ENCODE measurements around the gene ANXA7. TPM values are rescaled to one million over a fixed set of nuclear protein-coding genes. Genes with fewer than 3 reads are reported as not detected.
A peak's percentile ranks its signal among the peaks of the same experiment; 100 is the strongest.

Gene ANXA7
- total and polyA plus RNA-seq, 10 of the 15 experiments (the other 5 are each of a cell fraction or from before 2014, with no cell fraction given), result 70.6 to 184 (median 113) TPM

GRCh38 chr10:73366381-73367298 lies 47.2 kb downstream of the ANXA7 start:
- H3K36me3 ChIP-seq (ENCODE audit: control insufficient read depth in 2 of 2, insufficient read depth in 2 of 2, low read length in 1 of 2), result 0 out of 4 replicates have a peak, but pooled peaks cover 0 to 2% of the 10 kb centered on the region in 2 experiments
- no peaks in the 10 kb centered on the region for H4K20me1 ChIP-seq (ENCODE audit: control insufficient read depth, insufficient read depth)
- FAIRE-seq (peak; percentile 69), DNase-seq (ENCODE audit: low read depth, low spot score) (no peak), ATAC-seq (peak; percentile 73)
- ChIA-PET CTCF (interaction anchor here (0.6 kb wide), 1 partner anchor 779 kb away, joined by 3 read pairs; no protein-coding TSS in a partner anchor), POLR2A (interaction anchor here (0.6 to 0.7 kb wide), 2 partner anchors 9 to 196 kb away, joined by 4 to 6 read pairs; no protein-coding TSS in a partner anchor), RAD21 (ENCODE audit: unreplicated experiment) (no interaction called here), SMC1A (ENCODE audit: uncharacterized antibody, unreplicated experiment) (interaction anchor here (1.6 kb wide), 1 partner anchor 9 kb away, joined by 7 read pairs; the partner anchor contains the start of gene CFAP70)
- H3K4me1 ChIP-seq (ENCODE audit: control insufficient read depth, insufficient read depth, low read length), result peaks cover 12% of the 10 kb centered on the region
- H3K4me3 ChIP-seq, result no peak overlapping the region
- peak overlapping the region; percentile 45 for H3K27ac ChIP-seq (ENCODE audit: control insufficient read depth, insufficient read depth)
- no peaks in the 10 kb centered on the region for H3K79me2 ChIP-seq (ENCODE audit: control insufficient read depth, insufficient read depth, low read length)
- in situ Hi-C loops (cut with MboI), result no loop called here
- H3K27me3 ChIP-seq (replicated peaks in 1 of 2; ENCODE audit: control insufficient read depth in 2 of 2, insufficient read depth in 2 of 2, low read length in 1 of 2), result no peaks in the 10 kb centered on the region
- H3K9me3 ChIP-seq (replicated peaks; ENCODE audit: control insufficient read depth, insufficient read depth, low read length), result no peaks in the 10 kb centered on the region
- intact Hi-C loops (cut with micrococcal nuclease; ENCODE audit: unreplicated experiment), result no loop called here
- H2AFZ ChIP-seq (ENCODE audit: control insufficient read depth, low read depth, low read length), result no peak overlapping the region; the same call in 1 of the 2 replicates
- no peak overlapping the region for H3K9ac ChIP-seq (ENCODE audit: control insufficient read depth, insufficient read depth, low read length)
- no TSS peak for BruUV-seq (replicated peaks)
- H3K4me2 ChIP-seq (ENCODE audit: control insufficient read depth, insufficient read depth), result no peak overlapping the region
- 30% methylated on average over 6 of the region's 6 CpGs for WGBS (ENCODE audit: insufficient coverage, insufficient replicate concordance, low lambda C conversion rate, missing lambda C conversion rate)
- TF ChIP-seq BACH1 (IDR thresholded peaks at IDR 0.05; ENCODE audit: borderline replicate concordance), result no peak
- 0 out of 2 replicates have a peak, but pooled peaks have one; percentile 19 for TF ChIP-seq ZBTB40 (IDR thresholded peaks at IDR 0.05; ENCODE audit: borderline replicate concordance)
- TF ChIP-seq RUNX3 (IDR thresholded peaks at IDR 0.05; ENCODE audit: low read length), result peak; percentile 36; the same call in 1 of the 2 replicates
- no peak for TF ChIP-seq RBBP5 (conservative IDR thresholded peaks at IDR 0.05)
- TF ChIP-seq BMI1 (IDR thresholded peaks at IDR 0.05; ENCODE audit: borderline replicate concordance), result peak; percentile 91
- no peak for TF ChIP-seq MAX (IDR thresholded peaks at IDR 0.05; ENCODE audit: low read depth, low read length)
- no peak for TF ChIP-seq LARP7 (IDR thresholded peaks at IDR 0.05)
- 0 out of 2 replicates have a peak, but pooled peaks have one; percentile 38 for TF ChIP-seq ZNF687 (IDR thresholded peaks at IDR 0.05)
- TF ChIP-seq BCLAF1 (IDR thresholded peaks at IDR 0.05), result no peak
- TF ChIP-seq YY1 (IDR thresholded peaks at IDR 0.05; ENCODE audit: low read depth, low read length), result 0 out of 2 replicates have a peak, but pooled peaks have one; percentile 16
